OCI-LY7 (cell line): Measurements from ENCODE around the gene CCR4.

Source experiments
- EZH2phosphoT487 ChIP-seq: fragments of 200-600 bp; sonication (generic); IDR thresholded peaks from 2 replicates; pipeline ENCODE4 v1.6.1; 2018; ENCODE audit warnings: low read depth, borderline replicate concordance, mild to moderate bottlenecking, mixed run types, antibody characterized with exemption, low read length, moderate library complexity, mixed read lengths
- TF ChIP-seq, protein P1 (sequence below): fragments of 200-600 bp; sonication (generic); conservative IDR thresholded peaks from 2 replicates; pipeline ENCODE4 v1.5.1; 2014; ENCODE audit warnings: mild to moderate bottlenecking, antibody characterized with exemption, low read length, moderate library complexity, mixed read lengths

DNA sequence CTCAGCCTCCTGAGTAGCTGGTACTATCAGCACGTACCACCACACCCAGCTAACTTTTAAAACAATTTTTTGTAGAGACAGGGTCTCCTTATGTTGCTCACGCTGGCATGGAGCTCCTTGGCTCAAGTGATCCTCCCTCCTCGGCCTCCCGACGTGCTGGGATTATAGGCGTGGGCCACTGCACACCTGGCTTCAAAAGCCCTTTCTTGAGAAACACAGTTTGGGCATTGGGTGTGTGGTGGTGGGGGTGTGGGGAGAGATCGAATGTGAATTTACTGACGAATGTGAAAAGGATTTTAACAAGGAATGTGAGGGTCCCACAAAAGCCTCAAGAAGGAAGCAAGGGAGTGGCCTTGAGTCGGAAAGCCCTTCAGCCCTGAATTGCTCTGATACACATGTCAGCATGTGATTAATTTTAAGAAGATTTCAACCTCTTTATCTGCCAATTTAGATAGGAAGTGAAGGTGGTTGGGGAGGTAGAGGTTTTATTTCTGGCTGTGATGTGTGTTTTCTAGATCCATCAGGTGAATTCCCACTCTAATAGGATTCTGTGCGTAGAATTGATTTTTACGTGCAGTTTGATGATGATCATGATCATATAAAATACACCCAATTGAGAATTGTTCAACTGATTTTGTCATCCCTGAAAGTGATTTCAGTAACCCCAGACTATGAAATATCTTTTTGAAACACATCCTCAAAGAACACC is 1.1 kb downstream of the CCR4 start:
- TF ChIP-seq, protein P1, sequence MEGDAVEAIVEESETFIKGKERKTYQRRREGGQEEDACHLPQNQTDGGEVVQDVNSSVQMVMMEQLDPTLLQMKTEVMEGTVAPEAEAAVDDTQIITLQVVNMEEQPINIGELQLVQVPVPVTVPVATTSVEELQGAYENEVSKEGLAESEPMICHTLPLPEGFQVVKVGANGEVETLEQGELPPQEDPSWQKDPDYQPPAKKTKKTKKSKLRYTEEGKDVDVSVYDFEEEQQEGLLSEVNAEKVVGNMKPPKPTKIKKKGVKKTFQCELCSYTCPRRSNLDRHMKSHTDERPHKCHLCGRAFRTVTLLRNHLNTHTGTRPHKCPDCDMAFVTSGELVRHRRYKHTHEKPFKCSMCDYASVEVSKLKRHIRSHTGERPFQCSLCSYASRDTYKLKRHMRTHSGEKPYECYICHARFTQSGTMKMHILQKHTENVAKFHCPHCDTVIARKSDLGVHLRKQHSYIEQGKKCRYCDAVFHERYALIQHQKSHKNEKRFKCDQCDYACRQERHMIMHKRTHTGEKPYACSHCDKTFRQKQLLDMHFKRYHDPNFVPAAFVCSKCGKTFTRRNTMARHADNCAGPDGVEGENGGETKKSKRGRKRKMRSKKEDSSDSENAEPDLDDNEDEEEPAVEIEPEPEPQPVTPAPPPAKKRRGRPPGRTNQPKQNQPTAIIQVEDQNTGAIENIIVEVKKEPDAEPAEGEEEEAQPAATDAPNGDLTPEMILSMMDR = no peak
- TF ChIP-seq EZH2phosphoT487 = no peak
